ENCODE data around the gene ZEB2. TPM values are rescaled to one million over a fixed set of nuclear protein-coding genes. Genes with fewer than 3 reads are reported as not detected.

Gene ZEB2
- total and polyA plus RNA-seq, 4 donors = 7.6 to 39.6 (median 22.2) TPM

- WGBS = 90% methylated on average over 8 of the region's 8 CpGs
- TF ChIP-seq MAX (IDR thresholded peaks at IDR 0.05) = no peak
- no peak for TF ChIP-seq HNF4G (IDR thresholded peaks at IDR 0.05)
- no peak for TF ChIP-seq EGR1 (IDR thresholded peaks at IDR 0.05; ENCODE audit: low read depth in 2 of 2)
- no peak for TF ChIP-seq ATF3 (IDR thresholded peaks at IDR 0.05)
- no peak for TF ChIP-seq FOXA1 (IDR thresholded peaks at IDR 0.05)
- TF ChIP-seq REST (IDR thresholded peaks at IDR 0.05) = no peak
- TF ChIP-seq GABPA (IDR thresholded peaks at IDR 0.05 in 1 of 2, conservative IDR thresholded peaks at IDR 0.05 in 1 of 2) = no peak
- TF ChIP-seq YY1 (IDR thresholded peaks at IDR 0.05) = no peak
- no peak for TF ChIP-seq RXRA (IDR thresholded peaks at IDR 0.05)
- Histone ChIP-seq H3K9ac (ENCODE audit: low read depth in 1 of 2, low read length in 2 of 2) (no peak overlapping the region), H3K4me3 (ENCODE audit: low read depth in 1 of 3, low read length in 3 of 3) (no peak overlapping the region), H3K36me3 (ENCODE audit: control insufficient read depth in 4 of 4, insufficient read depth in 3 of 4, low read depth in 1 of 4, low read length in 3 of 4) (no peaks in the 10 kb centered on the region), H3K27ac (ENCODE audit: low read depth in 1 of 2, low read length in 2 of 2) (no peak overlapping the region), H3K9me3 (ENCODE audit: control insufficient read depth in 4 of 4, low read length in 3 of 4) (no peaks in the 10 kb centered on the region), H3K4me1 (ENCODE audit: control insufficient read depth in 4 of 4, insufficient read depth in 4 of 4, low read length in 3 of 4) (peaks cover 0 to 2% (median 0%) of the 10 kb centered on the region in 4 donors), H3K27me3 (ENCODE audit: control insufficient read depth in 4 of 4, insufficient read depth in 4 of 4, low read length in 3 of 4) (no peaks in the 10 kb centered on the region)
- DNase-seq (ENCODE audit: low spot score) = no peak
These were observed 80.9 kb downstream of the ZEB2 start for GRCh38 chr2:144438801-144439631.

- Histone ChIP-seq H3K9me3 (ENCODE audit: control insufficient read depth in 4 of 4, low read length in 3 of 4) (no peaks in the 10 kb centered on the region), H3K27me3 (ENCODE audit: control insufficient read depth in 4 of 4, insufficient read depth in 4 of 4, low read length in 3 of 4) (no peaks in the 10 kb centered on the region), H3K36me3 (ENCODE audit: control insufficient read depth in 4 of 4, insufficient read depth in 3 of 4, low read depth in 1 of 4, low read length in 3 of 4) (no peaks in the 10 kb centered on the region), H3K9ac (ENCODE audit: low read depth in 1 of 2, low read length in 2 of 2) (no peak overlapping the region), H3K4me1 (ENCODE audit: control insufficient read depth in 4 of 4, insufficient read depth in 4 of 4, low read length in 3 of 4) (peaks cover 0 to 2% (median 0%) of the 10 kb centered on the region in 4 donors), H3K4me3 (ENCODE audit: low read depth in 1 of 3, low read length in 3 of 3) (no peak overlapping the region), H3K27ac (ENCODE audit: low read depth in 1 of 2, low read length in 2 of 2) (no peak overlapping the region)
- WGBS = 47% methylated on average over 4 of the region's 4 CpGs
- TF ChIP-seq ZBTB33 (IDR thresholded peaks at IDR 0.05) = no peak
- no peak for TF ChIP-seq HNF4G (IDR thresholded peaks at IDR 0.05)
- TF ChIP-seq SP1 (IDR thresholded peaks at IDR 0.05) = no peak
- no peak for TF ChIP-seq GABPA (IDR thresholded peaks at IDR 0.05 in 1 of 2, conservative IDR thresholded peaks at IDR 0.05 in 1 of 2)
- no peak for TF ChIP-seq REST (IDR thresholded peaks at IDR 0.05)
- TF ChIP-seq RAD21 (IDR thresholded peaks at IDR 0.05) = no peak
- no peak for TF ChIP-seq JUND (IDR thresholded peaks at IDR 0.05)
- no peak for DNase-seq (ENCODE audit: low spot score)
These were observed 82.3 kb downstream of the ZEB2 start for GRCh38 chr2:144437636-144438035.
